WTC11 (cell line): Measurements from ENCODE around the gene ANK2. TPM values are rescaled to one million over a fixed set of nuclear protein-coding genes. Genes with fewer than 3 reads are reported as not detected.

Experiments used
- ATAC-seq: fragments of 200-7000 bp; cut with Tn5 transposase; 2 replicates; pipeline ENCODE4 v1.10.0; 2021; ENCODE audit warnings: mild to moderate bottlenecking, moderate library complexity
- CTCF ChIA-PET: fragments of 300-600 bp; sonication (Branson Sonifier 250); formaldehyde crosslinking; loops from one replicate; lab custom pipeline; 2021; ENCODE audit warnings: antibody characterized with exemption; lab: Charles Lee
- POLR2A ChIA-PET: fragments of 350-600 bp; sonication (Branson Sonifier 250); formaldehyde crosslinking; loops from one replicate; lab custom pipeline; 2021; ENCODE audit warnings: antibody characterized with exemption; lab: Charles Lee
- DNase-seq: peaks from one replicate; pipeline ENCODE4 v3.0.0; 2021; ENCODE audit warnings: low spot score
- H3K27ac Mint-ChIP-seq: 2 replicates; pipeline ENCODE4 v1.8.0; 2021; ENCODE audit warnings: mixed read lengths
- H3K27me3 Mint-ChIP-seq: 2 replicates; pipeline ENCODE4 v1.8.0; 2021; ENCODE audit warnings: low read depth, mild to moderate bottlenecking, moderate library complexity, mixed read lengths
- H3K36me3 Mint-ChIP-seq: 2 replicates; pipeline ENCODE4 v1.8.0; 2021; ENCODE audit warnings: mixed read lengths
- H3K4me1 Mint-ChIP-seq: 2 replicates; pipeline ENCODE4 v1.8.0; 2022; ENCODE audit warnings: mixed read lengths
- H3K4me3 Mint-ChIP-seq: 2 replicates; pipeline ENCODE4 v1.8.0; 2021; ENCODE audit warnings: mild to moderate bottlenecking, moderate library complexity, mixed read lengths
- H3K9me3 Mint-ChIP-seq: 2 replicates; pipeline ENCODE4 v1.8.0; 2021; ENCODE audit warnings: mixed read lengths
- ATF1 ChIP-seq: sonication (generic); formaldehyde crosslinking; IDR thresholded peaks from 2 replicates; pipeline ENCODE4 v1.8.1; 2023; ENCODE audit warnings: mild to moderate bottlenecking, moderate library complexity, missing genetic modification reagents
- CBFB ChIP-seq: sonication (generic); formaldehyde crosslinking; IDR thresholded peaks from 2 replicates; pipeline ENCODE4 v1.8.1; 2022; ENCODE audit warnings: mild to moderate bottlenecking, low read depth, missing genetic modification reagents
- CREM ChIP-seq: sonication (generic); formaldehyde crosslinking; IDR thresholded peaks from 2 replicates; pipeline ENCODE4 v1.8.1; 2022; ENCODE audit warnings: mild to moderate bottlenecking, missing genetic modification reagents, moderate library complexity
- E2F1 ChIP-seq: sonication (generic); formaldehyde crosslinking; IDR thresholded peaks from 2 replicates; pipeline ENCODE4 v1.8.0; 2022; ENCODE audit warnings: mild to moderate bottlenecking, missing genetic modification reagents
- E2F5 ChIP-seq: sonication (generic); formaldehyde crosslinking; IDR thresholded peaks from 2 replicates; pipeline ENCODE4 v1.8.1; 2022; ENCODE audit warnings: mild to moderate bottlenecking, moderate library complexity, missing genetic modification reagents
- ELF4 ChIP-seq: sonication (generic); formaldehyde crosslinking; IDR thresholded peaks from 2 replicates; pipeline ENCODE4 v1.8.1; 2022; ENCODE audit warnings: low read depth, mild to moderate bottlenecking, moderate library complexity, missing genetic modification reagents
- FOXP1 ChIP-seq: sonication (generic); formaldehyde crosslinking; IDR thresholded peaks from 2 replicates; pipeline ENCODE4 v1.8.0; 2022; ENCODE audit warnings: missing genetic modification reagents, mild to moderate bottlenecking, moderate library complexity, borderline replicate concordance
- IRF2 ChIP-seq: sonication (generic); formaldehyde crosslinking; IDR thresholded peaks from 2 replicates; pipeline ENCODE4 v1.8.0; 2022; ENCODE audit warnings: low read depth, missing genetic modification reagents, borderline replicate concordance
- MYBL2 ChIP-seq: sonication (generic); formaldehyde crosslinking; IDR thresholded peaks from 2 replicates; pipeline ENCODE4 v1.8.1; 2023; ENCODE audit warnings: mild to moderate bottlenecking, moderate library complexity, missing genetic modification reagents
- NR2C2 ChIP-seq: sonication (generic); formaldehyde crosslinking; IDR thresholded peaks from 2 replicates; pipeline ENCODE4 v1.8.0; 2022; ENCODE audit warnings: mild to moderate bottlenecking, missing genetic modification reagents
- NR3C1 ChIP-seq: sonication (generic); formaldehyde crosslinking; conservative IDR thresholded peaks from 2 replicates; pipeline ENCODE4 v1.8.1; 2023; ENCODE audit warnings: low read depth, mild to moderate bottlenecking, missing genetic modification reagents
- SOX15 ChIP-seq: fragments of 250-450 bp; sonication (Bioruptor Pico); IDR thresholded peaks from 2 replicates; pipeline ENCODE4 v1.9.0; 2021; ENCODE audit warnings: mild to moderate bottlenecking
- TCF7 ChIP-seq: sonication (generic); formaldehyde crosslinking; IDR thresholded peaks from 2 replicates; pipeline ENCODE4 v1.8.0; 2022; ENCODE audit warnings: mild to moderate bottlenecking, low read depth, missing genetic modification reagents, moderate library complexity
- TEAD4 ChIP-seq: sonication (generic); formaldehyde crosslinking; IDR thresholded peaks from 2 replicates; pipeline ENCODE4 v1.8.0; 2022; ENCODE audit warnings: mild to moderate bottlenecking, missing genetic modification reagents
- ZBTB21 ChIP-seq: sonication (generic); formaldehyde crosslinking; IDR thresholded peaks from 2 replicates; pipeline ENCODE4 v1.8.1; 2023; ENCODE audit warnings: mild to moderate bottlenecking, missing genetic modification reagents, borderline replicate concordance
- ZMAT4 ChIP-seq: fragments of 250-450 bp; sonication (Bioruptor Pico); IDR thresholded peaks from 2 replicates; pipeline ENCODE4 v1.9.0; 2021; ENCODE audit warnings: mild to moderate bottlenecking
- ZNF219 ChIP-seq: sonication (generic); formaldehyde crosslinking; IDR thresholded peaks from 2 replicates; pipeline ENCODE4 v1.8.0; 2023; ENCODE audit warnings: missing genetic modification reagents, mild to moderate bottlenecking, borderline replicate concordance
- ZNF671 ChIP-seq: fragments of 250-450 bp; sonication (Bioruptor Pico); IDR thresholded peaks from 2 replicates; pipeline ENCODE4 v1.8.0; 2021; ENCODE audit warnings: mild to moderate bottlenecking
- total RNA-seq: library from RNA; stranded (reverse); gene quantifications from 3 replicates; pipeline ENCODE4 v1.2.3, GENCODE V29; 2021
- TF ChIP-seq, protein P1 (sequence below): sonication (generic); formaldehyde crosslinking; IDR thresholded peaks from 2 replicates; pipeline ENCODE4 v1.8.1; 2023; ENCODE audit warnings: mild to moderate bottlenecking, missing genetic modification reagents
- TF ChIP-seq, protein P2 (sequence below): sonication (generic); formaldehyde crosslinking; IDR thresholded peaks from 2 replicates; pipeline ENCODE4 v1.8.1; 2023; ENCODE audit warnings: mild to moderate bottlenecking, moderate library complexity, missing genetic modification reagents
- TF ChIP-seq, protein P3 (sequence below): sonication (generic); formaldehyde crosslinking; conservative IDR thresholded peaks from 2 replicates; pipeline ENCODE4 v1.8.1; 2023; ENCODE audit warnings: mild to moderate bottlenecking, low read depth, missing genetic modification reagents, moderate library complexity
- TF ChIP-seq, protein P4 (sequence below): sonication (generic); formaldehyde crosslinking; IDR thresholded peaks from 2 replicates; pipeline ENCODE4 v1.8.0; 2023; ENCODE audit warnings: missing genetic modification reagents

The ANK2 gene
- total RNA-seq, 1 experiment from 2014 or later = 27.9 TPM

DNA sequence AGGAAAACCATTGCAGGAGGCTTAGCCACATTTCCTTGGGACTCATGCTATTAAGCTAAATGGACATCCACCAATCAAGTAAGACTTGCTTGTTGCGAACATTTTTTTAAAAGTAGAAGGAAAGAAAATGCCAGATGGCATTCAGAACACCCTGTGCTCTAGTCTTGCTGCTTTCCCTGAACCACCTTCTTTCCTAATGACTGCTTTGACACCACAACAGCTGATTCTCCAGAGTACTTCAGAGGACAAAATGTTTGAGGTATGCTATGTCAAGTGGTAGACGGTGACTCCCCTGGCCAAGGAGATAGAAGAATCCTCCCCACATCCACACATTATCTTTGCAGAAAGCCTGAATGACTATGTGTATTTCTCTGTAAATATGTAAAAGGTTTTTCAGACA is 65.4 kb downstream of the ANK2 start:
- Mint-ChIP-seq H3K4me1 (peaks cover 38% of the 10 kb centered on the region), H3K27ac (no peak overlapping the region), H3K36me3 (no peaks in the 10 kb centered on the region), H3K4me3 (no peak overlapping the region), H3K9me3 (no peaks in the 10 kb centered on the region), H3K27me3 (no peaks in the 10 kb centered on the region)
- ATAC-seq = no peak
- TF ChIP-seq NR2C2 (CRISPR knock-in tag) (no peak), MYBL2 (no peak), ZNF671 (no peak), ZMAT4 (CRISPR knock-in tag) (no peak)
- POLR2A ChIA-PET = interaction anchor here (0.5 kb wide), 1 partner anchor 99 kb away, joined by 4 read pairs; no protein-coding TSS in a partner anchor
- CTCF ChIA-PET = interaction anchor here (1.1 kb wide), 1 partner anchor 133 kb away, joined by 3 read pairs; no protein-coding TSS in a partner anchor
- DNase-seq = no peak

DNA sequence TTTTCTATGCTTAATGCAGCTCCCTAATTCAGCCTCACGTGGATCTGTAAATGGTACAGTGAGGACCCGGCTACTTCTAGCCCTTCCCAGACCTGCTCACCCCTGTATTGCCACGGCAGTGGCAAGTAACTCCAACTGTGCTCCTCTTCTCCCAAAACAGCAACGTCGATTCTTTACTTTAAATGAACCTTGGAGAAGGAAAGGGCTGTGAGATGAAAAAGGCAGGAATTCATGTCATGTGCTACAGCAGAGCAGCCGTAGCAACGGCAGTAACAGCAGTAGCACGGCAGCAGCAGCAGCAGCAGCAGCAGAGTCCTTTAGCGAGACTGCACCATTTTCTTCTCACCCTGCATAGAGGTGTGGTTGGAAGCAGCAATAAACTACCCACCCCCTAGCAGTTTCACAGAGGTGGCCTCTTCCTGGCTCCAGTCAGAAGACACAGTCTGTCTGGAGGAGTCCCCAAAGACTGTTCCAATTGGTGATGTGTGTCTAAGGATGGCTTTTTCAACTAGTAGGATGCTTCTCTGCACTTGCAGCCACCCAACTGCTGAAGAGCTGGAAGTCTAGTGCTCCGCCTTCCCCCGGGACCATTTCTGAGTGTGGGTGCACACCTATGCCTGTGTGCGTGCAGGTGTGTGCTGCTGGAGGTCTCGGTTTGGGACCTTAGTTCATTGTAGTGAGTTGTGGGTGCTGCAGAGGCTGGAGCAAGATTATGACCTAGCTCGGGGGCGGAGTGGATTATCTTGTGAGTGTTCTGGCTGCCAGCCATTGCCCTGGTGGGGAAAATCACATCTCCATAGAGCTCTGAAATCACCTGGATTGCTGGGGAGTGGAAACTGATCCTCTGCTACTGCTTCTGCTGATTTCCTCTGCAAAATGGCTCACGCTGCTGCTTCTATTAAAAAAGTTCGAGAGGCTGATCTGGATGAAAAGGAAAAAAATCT is 67.2 kb downstream of the ANK2 start:
- H3K27ac Mint-ChIP-seq = peak overlapping the region; percentile 55
- ChIA-PET CTCF (interaction anchor here (1.4 to 1.7 kb wide), 2 partner anchors 11 to 351 kb away, joined by 5 to 6 read pairs; no protein-coding TSS in a partner anchor), POLR2A (no interaction called here)

GRCh38 chr4:113117358-113117702 is 67.9 kb downstream of the ANK2 start:
- H3K27ac Mint-ChIP-seq = peak overlapping the region; percentile 55; the same call in 1 of the 2 replicates
- H3K4me1 Mint-ChIP-seq = peaks cover 34% of the 10 kb centered on the region
- POLR2A ChIA-PET = no interaction called here
- H3K9me3 Mint-ChIP-seq = no peaks in the 10 kb centered on the region
- no peak overlapping the region for H3K4me3 Mint-ChIP-seq
- ATAC-seq = no peak
- DNase-seq = no peak
- H3K27me3 Mint-ChIP-seq = no peaks in the 10 kb centered on the region
- CTCF ChIA-PET = interaction anchor here (1.4 to 1.7 kb wide), 2 partner anchors 12 to 352 kb away, joined by 5 to 6 read pairs; no protein-coding TSS in a partner anchor
- no peaks in the 10 kb centered on the region for H3K36me3 Mint-ChIP-seq
- TF ChIP-seq ATF1 (CRISPR knock-in tag) (no peak), E2F5 (no peak), CREM (no peak), ZNF219 (CRISPR knock-in tag) (no peak), NR2C2 (CRISPR knock-in tag) (no peak), E2F1 (CRISPR knock-in tag) (no peak), IRF2 (CRISPR knock-in tag) (no peak), CBFB (CRISPR knock-in tag) (no peak), FOXP1 (no peak)
- TF ChIP-seq, protein P1, sequence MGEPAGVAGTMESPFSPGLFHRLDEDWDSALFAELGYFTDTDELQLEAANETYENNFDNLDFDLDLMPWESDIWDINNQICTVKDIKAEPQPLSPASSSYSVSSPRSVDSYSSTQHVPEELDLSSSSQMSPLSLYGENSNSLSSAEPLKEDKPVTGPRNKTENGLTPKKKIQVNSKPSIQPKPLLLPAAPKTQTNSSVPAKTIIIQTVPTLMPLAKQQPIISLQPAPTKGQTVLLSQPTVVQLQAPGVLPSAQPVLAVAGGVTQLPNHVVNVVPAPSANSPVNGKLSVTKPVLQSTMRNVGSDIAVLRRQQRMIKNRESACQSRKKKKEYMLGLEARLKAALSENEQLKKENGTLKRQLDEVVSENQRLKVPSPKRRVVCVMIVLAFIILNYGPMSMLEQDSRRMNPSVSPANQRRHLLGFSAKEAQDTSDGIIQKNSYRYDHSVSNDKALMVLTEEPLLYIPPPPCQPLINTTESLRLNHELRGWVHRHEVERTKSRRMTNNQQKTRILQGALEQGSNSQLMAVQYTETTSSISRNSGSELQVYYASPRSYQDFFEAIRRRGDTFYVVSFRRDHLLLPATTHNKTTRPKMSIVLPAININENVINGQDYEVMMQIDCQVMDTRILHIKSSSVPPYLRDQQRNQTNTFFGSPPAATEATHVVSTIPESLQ (CRISPR knock-in tag) = no peak

More for the DNA sequence above, 67.2 kb downstream of the ANK2 start:
- H3K4me3 Mint-ChIP-seq = no peak overlapping the region
- no peaks in the 10 kb centered on the region for H3K9me3 Mint-ChIP-seq
- ATAC-seq (peak; percentile 78), DNase-seq (no peak)
- no peak for TF ChIP-seq TEAD4 (CRISPR knock-in tag)
- no peak for TF ChIP-seq NR3C1
- TF ChIP-seq, protein P2, sequence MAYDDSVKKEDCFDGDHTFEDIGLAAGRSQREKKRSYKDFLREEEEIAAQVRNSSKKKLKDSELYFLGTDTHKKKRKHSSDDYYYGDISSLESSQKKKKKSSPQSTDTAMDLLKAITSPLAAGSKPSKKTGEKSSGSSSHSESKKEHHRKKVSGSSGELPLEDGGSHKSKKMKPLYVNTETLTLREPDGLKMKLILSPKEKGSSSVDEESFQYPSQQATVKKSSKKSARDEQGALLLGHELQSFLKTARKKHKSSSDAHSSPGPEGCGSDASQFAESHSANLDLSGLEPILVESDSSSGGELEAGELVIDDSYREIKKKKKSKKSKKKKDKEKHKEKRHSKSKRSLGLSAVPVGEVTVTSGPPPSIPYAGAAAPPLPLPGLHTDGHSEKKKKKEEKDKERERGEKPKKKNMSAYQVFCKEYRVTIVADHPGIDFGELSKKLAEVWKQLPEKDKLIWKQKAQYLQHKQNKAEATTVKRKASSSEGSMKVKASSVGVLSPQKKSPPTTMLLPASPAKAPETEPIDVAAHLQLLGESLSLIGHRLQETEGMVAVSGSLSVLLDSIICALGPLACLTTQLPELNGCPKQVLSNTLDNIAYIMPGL = no peak
- no peak for TF ChIP-seq ELF4 (CRISPR knock-in tag)
- TF ChIP-seq, protein P3, sequence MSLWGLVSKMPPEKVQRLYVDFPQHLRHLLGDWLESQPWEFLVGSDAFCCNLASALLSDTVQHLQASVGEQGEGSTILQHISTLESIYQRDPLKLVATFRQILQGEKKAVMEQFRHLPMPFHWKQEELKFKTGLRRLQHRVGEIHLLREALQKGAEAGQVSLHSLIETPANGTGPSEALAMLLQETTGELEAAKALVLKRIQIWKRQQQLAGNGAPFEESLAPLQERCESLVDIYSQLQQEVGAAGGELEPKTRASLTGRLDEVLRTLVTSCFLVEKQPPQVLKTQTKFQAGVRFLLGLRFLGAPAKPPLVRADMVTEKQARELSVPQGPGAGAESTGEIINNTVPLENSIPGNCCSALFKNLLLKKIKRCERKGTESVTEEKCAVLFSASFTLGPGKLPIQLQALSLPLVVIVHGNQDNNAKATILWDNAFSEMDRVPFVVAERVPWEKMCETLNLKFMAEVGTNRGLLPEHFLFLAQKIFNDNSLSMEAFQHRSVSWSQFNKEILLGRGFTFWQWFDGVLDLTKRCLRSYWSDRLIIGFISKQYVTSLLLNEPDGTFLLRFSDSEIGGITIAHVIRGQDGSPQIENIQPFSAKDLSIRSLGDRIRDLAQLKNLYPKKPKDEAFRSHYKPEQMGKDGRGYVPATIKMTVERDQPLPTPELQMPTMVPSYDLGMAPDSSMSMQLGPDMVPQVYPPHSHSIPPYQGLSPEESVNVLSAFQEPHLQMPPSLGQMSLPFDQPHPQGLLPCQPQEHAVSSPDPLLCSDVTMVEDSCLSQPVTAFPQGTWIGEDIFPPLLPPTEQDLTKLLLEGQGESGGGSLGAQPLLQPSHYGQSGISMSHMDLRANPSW (CRISPR knock-in tag) = no peak
- TF ChIP-seq SOX15 (CRISPR knock-in tag) = no peak
- TF ChIP-seq TCF7 = no peak
- no peak for TF ChIP-seq ZBTB21 (CRISPR knock-in tag)
- TF ChIP-seq, protein P4, sequence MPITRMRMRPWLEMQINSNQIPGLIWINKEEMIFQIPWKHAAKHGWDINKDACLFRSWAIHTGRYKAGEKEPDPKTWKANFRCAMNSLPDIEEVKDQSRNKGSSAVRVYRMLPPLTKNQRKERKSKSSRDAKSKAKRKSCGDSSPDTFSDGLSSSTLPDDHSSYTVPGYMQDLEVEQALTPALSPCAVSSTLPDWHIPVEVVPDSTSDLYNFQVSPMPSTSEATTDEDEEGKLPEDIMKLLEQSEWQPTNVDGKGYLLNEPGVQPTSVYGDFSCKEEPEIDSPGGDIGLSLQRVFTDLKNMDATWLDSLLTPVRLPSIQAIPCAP = no peak
- H3K36me3 Mint-ChIP-seq = no peaks in the 10 kb centered on the region
- no peaks in the 10 kb centered on the region for H3K27me3 Mint-ChIP-seq
- H3K4me1 Mint-ChIP-seq = peaks cover 35% of the 10 kb centered on the region
